K562 (cell line): ENCODE measurements around the gene WDR18. TPM values are rescaled to one million over a fixed set of nuclear protein-coding genes. Genes with fewer than 3 reads are reported as not detected.

Experiments used
- ARNT ChIP-seq, 2 experiments: fragments of 450-650 bp; IDR thresholded peaks; 2 replicates each; pipeline ENCODE4 v1.6.1; 2016; ENCODE audit warnings: mild to moderate bottlenecking in 1 of 2
- CC2D1A ChIP-seq: fragments of 450-650 bp; IDR thresholded peaks from 2 replicates; pipeline ENCODE4 v1.6.1; 2017; ENCODE audit warnings: mild to moderate bottlenecking
- CXXC5 ChIP-seq: fragments of 250-450 bp; sonication (Bioruptor Pico); IDR thresholded peaks from 2 replicates; pipeline ENCODE4 v1.8.0; 2022; ENCODE audit warnings: inconsistent platforms, mild to moderate bottlenecking, moderate library complexity
- GATAD2B ChIP-seq: fragments of 450-650 bp; IDR thresholded peaks from 2 replicates; pipeline ENCODE4 v1.6.1; 2017; ENCODE audit warnings: mild to moderate bottlenecking, borderline replicate concordance
- IRF2 ChIP-seq: sonication (generic); formaldehyde crosslinking; IDR thresholded peaks from 2 replicates; pipeline ENCODE4 v1.8.1; 2022; ENCODE audit warnings: mild to moderate bottlenecking, missing genetic modification reagents
- KLF1 ChIP-seq: fragments of 450-650 bp; IDR thresholded peaks from 2 replicates; pipeline ENCODE4 v1.6.1; 2016; ENCODE audit warnings: missing genetic modification characterization, missing compliant biosample characterization
- MNT ChIP-seq, 2 experiments: fragments of 450-650 bp; conservative IDR thresholded peaks; 2 replicates each; pipeline ENCODE4 v1.6.1; 2017; ENCODE audit warnings: mild to moderate bottlenecking in 2 of 2, moderate library complexity in 2 of 2
- NFIX ChIP-seq: fragments of 250-450 bp; sonication (Bioruptor Pico); IDR thresholded peaks from 2 replicates; pipeline ENCODE4 v1.4.0; 2020; ENCODE audit warnings: low read depth, mild to moderate bottlenecking, moderate library complexity
- OTX1 ChIP-seq: fragments of 450-650 bp; formaldehyde crosslinking; IDR thresholded peaks from 2 replicates; pipeline ENCODE4 v1.4.0; 2022; ENCODE audit warnings: mild to moderate bottlenecking
- PHF8 ChIP-seq: fragments of 200-600 bp; sonication (generic); IDR thresholded peaks from 2 replicates; pipeline ENCODE4 v1.6.1; 2012; ENCODE audit warnings: mixed run types, mild to moderate bottlenecking, inconsistent platforms, low read length, moderate library complexity, borderline replicate concordance
- RFX7 ChIP-seq: fragments of 250-450 bp; sonication (Bioruptor Pico); IDR thresholded peaks from 2 replicates; pipeline ENCODE4 v1.5.1; 2021; ENCODE audit warnings: mild to moderate bottlenecking
- TEAD1 ChIP-seq, 2 experiments: fragments of 450-650 bp in 1 of 2; sonication (generic) in 1 of 2; formaldehyde crosslinking; IDR thresholded peaks; 2 replicates each; pipeline versions ENCODE4 v1.4.0 to v1.8.0; 2020 to 2022; ENCODE audit warnings: mild to moderate bottlenecking in 2 of 2, missing genetic modification reagents in 1 of 2
- ZFX ChIP-seq: sonication (generic); formaldehyde crosslinking; IDR thresholded peaks from 2 replicates; pipeline ENCODE4 v1.8.0; 2022; ENCODE audit warnings: mild to moderate bottlenecking, missing genetic modification reagents, moderate library complexity
- ZNF57 ChIP-seq: fragments of 450-650 bp; formaldehyde crosslinking; IDR thresholded peaks from 2 replicates; pipeline ENCODE4 v1.4.0; 2020; ENCODE audit warnings: mild to moderate bottlenecking, moderate library complexity
- polyA plus RNA-seq, 8 experiments: library from polyadenylated mRNA; depleted of rRNA in 4 of 8; stranded (reverse) in 5 of 8; unstranded in 3 of 8; fragments of >200 nt; fragmentation: Nextera tagmentation in 2 of 8; fragmentation: Illumina TruSeq in 1 of 8; extraction: Ambion mirVana in 2 of 8; extraction: Trizol in 1 of 8; gene quantifications; 2 replicates each; pipeline versions ENCODE4 v1.2.1 to v1.2.3, GENCODE V29; 2011 to 2014; ENCODE audit warnings: inconsistent platforms in 1 of 8, missing spikeins in 1 of 8
- total RNA-seq, 7 experiments: library from RNA; depleted of rRNA in 6 of 7; stranded (reverse); fragments of >200 nt in 6 of 7; fragmentation: Illumina TruSeq in 2 of 7; extraction: Trizol in 2 of 7; gene quantifications; 2 replicates each; pipeline versions ENCODE4 v1.2.1 to v1.2.3, GENCODE V29; 2011 to 2021; ENCODE audit warnings: low replicate concordance in 1 of 7
- TF ChIP-seq, protein P1 (sequence below): conservative IDR thresholded peaks from 2 replicates; pipeline ENCODE4 v1.6.1; 2011; ENCODE audit warnings: low read depth, mild to moderate bottlenecking, low read length; ENCODE audit not compliant: control insufficient read depth
- TF ChIP-seq, protein P2 (sequence below): sonication (generic); formaldehyde crosslinking; IDR thresholded peaks from 2 replicates; pipeline ENCODE4 v1.8.0; 2022; ENCODE audit warnings: mild to moderate bottlenecking, missing genetic modification reagents
- TF ChIP-seq, protein P3 (sequence below): fragments of 200-400 bp; formaldehyde crosslinking; IDR thresholded peaks from 2 replicates; pipeline ENCODE4 v1.6.1; 2017; ENCODE audit warnings: mild to moderate bottlenecking, low read depth, low read length, moderate library complexity
- TF ChIP-seq, protein P4 (sequence below): fragments of 450-650 bp; conservative IDR thresholded peaks from 2 replicates; pipeline ENCODE4 v1.6.1; 2016; ENCODE audit warnings: missing genetic modification characterization, low read depth, mild to moderate bottlenecking, control low read depth, missing compliant biosample characterization

Gene WDR18
- total and polyA plus RNA-seq, 9 of the 15 experiments (the other 6 are each of a cell fraction or from before 2014, with no cell fraction given): 0.65 to 181 (median 30.1) TPM

DNA sequence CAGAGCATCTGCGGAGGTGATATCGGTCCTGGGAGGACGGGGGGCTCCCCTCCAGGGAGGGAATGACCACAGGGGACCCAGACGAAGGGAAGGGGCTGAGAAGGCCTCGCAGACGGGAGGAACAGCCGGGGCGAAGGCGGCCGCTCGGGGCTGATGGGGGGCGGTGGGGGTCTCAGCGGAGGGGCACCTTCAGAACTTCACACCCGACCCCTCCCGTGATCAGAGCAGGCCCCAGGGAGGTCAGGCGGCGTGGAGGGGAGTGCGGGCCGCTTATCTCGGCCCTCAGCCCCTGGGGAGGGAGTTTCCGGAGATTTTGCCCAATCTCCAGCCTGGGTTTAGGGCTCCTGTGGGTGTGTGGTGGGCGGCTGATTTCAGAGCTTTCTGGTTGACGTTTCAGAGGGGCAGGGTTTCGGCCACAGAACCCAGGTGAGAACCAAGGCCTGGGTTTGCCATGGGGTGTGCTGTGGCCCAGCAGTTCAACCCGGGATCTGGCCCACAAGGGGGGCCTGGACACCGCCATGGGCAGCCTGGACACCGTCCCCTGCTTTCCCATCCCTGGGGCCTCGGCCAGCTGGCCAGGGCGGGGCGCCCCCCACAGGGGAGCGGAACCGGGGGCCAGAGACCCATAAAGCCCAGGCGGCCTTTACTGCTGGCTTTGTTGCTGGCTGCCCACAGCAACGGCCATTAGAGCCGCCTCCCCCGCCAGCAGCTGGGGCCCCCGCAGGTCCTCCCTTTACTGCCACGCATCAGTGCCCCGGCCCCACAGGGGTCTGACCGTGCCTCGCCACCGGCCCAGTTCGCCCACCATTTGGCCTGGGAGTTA, 29.3 kb upstream of the WDR18 start (continued):
- TF ChIP-seq MNT (conservative IDR thresholded peaks at IDR 0.05) (peak in 1 of 2 experiments; percentile 69; a peak in 3 of 4 replicates), CXXC5 (CRISPR knock-in tag) (peak; percentile 79), ZNF57 (CRISPR knock-in tag) (no peak), ARNT (IDR thresholded peaks at IDR 0.05) (peak in 1 of 2 experiments; percentile 20; a peak in 1 of 4 replicates), KLF1 (tag) (peak; percentile 54; the same call in 1 of the 2 replicates), RFX7 (no peak), GATAD2B (no peak), IRF2 (CRISPR knock-in tag) (no peak), NFIX (CRISPR knock-in tag) (no peak), PHF8 (peak; percentile 26; the same call in 1 of the 2 replicates), TEAD1 (CRISPR knock-in tag; IDR thresholded peaks at IDR 0.05) (no peak), OTX1 (CRISPR knock-in tag) (no peak), CC2D1A (peak; percentile 89; the same call in 1 of the 2 replicates), ZFX (peak; percentile 67)
- TF ChIP-seq, protein P1, sequence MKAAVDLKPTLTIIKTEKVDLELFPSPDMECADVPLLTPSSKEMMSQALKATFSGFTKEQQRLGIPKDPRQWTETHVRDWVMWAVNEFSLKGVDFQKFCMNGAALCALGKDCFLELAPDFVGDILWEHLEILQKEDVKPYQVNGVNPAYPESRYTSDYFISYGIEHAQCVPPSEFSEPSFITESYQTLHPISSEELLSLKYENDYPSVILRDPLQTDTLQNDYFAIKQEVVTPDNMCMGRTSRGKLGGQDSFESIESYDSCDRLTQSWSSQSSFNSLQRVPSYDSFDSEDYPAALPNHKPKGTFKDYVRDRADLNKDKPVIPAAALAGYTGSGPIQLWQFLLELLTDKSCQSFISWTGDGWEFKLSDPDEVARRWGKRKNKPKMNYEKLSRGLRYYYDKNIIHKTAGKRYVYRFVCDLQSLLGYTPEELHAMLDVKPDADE: peak; percentile 73; the same call in 1 of the 2 replicates
- TF ChIP-seq, protein P2, sequence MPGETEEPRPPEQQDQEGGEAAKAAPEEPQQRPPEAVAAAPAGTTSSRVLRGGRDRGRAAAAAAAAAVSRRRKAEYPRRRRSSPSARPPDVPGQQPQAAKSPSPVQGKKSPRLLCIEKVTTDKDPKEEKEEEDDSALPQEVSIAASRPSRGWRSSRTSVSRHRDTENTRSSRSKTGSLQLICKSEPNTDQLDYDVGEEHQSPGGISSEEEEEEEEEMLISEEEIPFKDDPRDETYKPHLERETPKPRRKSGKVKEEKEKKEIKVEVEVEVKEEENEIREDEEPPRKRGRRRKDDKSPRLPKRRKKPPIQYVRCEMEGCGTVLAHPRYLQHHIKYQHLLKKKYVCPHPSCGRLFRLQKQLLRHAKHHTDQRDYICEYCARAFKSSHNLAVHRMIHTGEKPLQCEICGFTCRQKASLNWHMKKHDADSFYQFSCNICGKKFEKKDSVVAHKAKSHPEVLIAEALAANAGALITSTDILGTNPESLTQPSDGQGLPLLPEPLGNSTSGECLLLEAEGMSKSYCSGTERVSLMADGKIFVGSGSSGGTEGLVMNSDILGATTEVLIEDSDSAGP (CRISPR knock-in tag): no peak
- TF ChIP-seq, protein P3, sequence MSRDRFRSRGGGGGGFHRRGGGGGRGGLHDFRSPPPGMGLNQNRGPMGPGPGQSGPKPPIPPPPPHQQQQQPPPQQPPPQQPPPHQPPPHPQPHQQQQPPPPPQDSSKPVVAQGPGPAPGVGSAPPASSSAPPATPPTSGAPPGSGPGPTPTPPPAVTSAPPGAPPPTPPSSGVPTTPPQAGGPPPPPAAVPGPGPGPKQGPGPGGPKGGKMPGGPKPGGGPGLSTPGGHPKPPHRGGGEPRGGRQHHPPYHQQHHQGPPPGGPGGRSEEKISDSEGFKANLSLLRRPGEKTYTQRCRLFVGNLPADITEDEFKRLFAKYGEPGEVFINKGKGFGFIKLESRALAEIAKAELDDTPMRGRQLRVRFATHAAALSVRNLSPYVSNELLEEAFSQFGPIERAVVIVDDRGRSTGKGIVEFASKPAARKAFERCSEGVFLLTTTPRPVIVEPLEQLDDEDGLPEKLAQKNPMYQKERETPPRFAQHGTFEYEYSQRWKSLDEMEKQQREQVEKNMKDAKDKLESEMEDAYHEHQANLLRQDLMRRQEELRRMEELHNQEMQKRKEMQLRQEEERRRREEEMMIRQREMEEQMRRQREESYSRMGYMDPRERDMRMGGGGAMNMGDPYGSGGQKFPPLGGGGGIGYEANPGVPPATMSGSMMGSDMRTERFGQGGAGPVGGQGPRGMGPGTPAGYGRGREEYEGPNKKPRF: no peak
- TF ChIP-seq, protein P4, sequence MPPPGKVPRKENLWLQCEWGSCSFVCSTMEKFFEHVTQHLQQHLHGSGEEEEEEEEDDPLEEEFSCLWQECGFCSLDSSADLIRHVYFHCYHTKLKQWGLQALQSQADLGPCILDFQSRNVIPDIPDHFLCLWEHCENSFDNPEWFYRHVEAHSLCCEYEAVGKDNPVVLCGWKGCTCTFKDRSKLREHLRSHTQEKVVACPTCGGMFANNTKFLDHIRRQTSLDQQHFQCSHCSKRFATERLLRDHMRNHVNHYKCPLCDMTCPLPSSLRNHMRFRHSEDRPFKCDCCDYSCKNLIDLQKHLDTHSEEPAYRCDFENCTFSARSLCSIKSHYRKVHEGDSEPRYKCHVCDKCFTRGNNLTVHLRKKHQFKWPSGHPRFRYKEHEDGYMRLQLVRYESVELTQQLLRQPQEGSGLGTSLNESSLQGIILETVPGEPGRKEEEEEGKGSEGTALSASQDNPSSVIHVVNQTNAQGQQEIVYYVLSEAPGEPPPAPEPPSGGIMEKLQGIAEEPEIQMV (tag): peak; percentile 60; the same call in 1 of the 2 replicates
